ENCODE results near the gene GCAT.

The GCAT gene

DNA sequence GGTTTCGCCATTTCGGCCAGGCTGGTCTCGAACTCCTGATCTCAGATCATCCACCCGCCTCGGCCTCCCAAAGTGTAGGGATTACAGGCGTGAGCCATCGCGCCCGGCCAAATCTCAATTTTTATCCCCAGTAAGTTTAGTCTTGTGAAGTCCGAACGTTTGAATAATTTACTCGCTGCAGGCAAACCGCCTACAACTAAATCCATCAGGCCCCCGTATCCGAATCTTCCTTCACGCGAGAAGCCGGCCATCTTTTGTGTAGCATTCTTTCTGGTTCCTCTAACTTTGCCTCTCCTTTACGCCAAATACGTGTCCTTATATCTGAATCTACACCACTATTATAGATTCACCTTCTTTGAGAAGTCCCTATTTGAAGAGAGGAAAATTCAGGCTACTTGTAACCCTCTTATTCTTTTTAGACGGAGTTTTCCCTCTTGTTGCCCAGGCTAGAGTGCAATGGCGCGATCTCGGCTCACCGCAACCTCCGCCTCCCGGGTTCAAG, 40.9 kb downstream of the GCAT start:
- Histone ChIP-seq H3K27me3 (replicated peaks) (no peaks in the 10 kb centered on the region), H3K27ac (peak overlapping the region; percentile 79), H3K4me3 (ENCODE audit: low read depth, low read length) (peak overlapping the region; percentile 93), H3K36me3 (replicated peaks) (peaks cover 20% of the 10 kb centered on the region)
- TF ChIP-seq, protein P1, sequence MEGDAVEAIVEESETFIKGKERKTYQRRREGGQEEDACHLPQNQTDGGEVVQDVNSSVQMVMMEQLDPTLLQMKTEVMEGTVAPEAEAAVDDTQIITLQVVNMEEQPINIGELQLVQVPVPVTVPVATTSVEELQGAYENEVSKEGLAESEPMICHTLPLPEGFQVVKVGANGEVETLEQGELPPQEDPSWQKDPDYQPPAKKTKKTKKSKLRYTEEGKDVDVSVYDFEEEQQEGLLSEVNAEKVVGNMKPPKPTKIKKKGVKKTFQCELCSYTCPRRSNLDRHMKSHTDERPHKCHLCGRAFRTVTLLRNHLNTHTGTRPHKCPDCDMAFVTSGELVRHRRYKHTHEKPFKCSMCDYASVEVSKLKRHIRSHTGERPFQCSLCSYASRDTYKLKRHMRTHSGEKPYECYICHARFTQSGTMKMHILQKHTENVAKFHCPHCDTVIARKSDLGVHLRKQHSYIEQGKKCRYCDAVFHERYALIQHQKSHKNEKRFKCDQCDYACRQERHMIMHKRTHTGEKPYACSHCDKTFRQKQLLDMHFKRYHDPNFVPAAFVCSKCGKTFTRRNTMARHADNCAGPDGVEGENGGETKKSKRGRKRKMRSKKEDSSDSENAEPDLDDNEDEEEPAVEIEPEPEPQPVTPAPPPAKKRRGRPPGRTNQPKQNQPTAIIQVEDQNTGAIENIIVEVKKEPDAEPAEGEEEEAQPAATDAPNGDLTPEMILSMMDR (IDR thresholded peaks at IDR 0.05; ENCODE audit: low read depth, low read length, missing control alignments) = no peak
- in situ Hi-C loops (cut with HindIII; ENCODE audit: low pct_ligation_motif_present, low sequenced_read_pairs) = no loop called here
- no peak for DNase-seq

GRCh38 chr22:37849089-37849751, 41.5 kb downstream of the GCAT start, which contains the start of gene EIF3L:
Gene EIF3L (plus strand): TSS chr22:37849419. CDS start chr22:37849450, 31 bp downstream.
- peak within 1 kb of the TSS; percentile 79 for H3K27ac ChIP-seq
- DNase-seq = peak; percentile 81
- H3K36me3 ChIP-seq (replicated peaks) = peaks cover 26% of the 10 kb centered on the region
- peak within 1 kb of the TSS; percentile 93 for H3K4me3 ChIP-seq (ENCODE audit: low read depth, low read length)
- no peaks in the 10 kb centered on the region for H3K27me3 ChIP-seq (replicated peaks)
- TF ChIP-seq, protein P1 (IDR thresholded peaks at IDR 0.05; ENCODE audit: low read depth, low read length, missing control alignments) = no peak
- in situ Hi-C loops (cut with HindIII; ENCODE audit: low pct_ligation_motif_present, low sequenced_read_pairs) = no loop called here

DNA sequence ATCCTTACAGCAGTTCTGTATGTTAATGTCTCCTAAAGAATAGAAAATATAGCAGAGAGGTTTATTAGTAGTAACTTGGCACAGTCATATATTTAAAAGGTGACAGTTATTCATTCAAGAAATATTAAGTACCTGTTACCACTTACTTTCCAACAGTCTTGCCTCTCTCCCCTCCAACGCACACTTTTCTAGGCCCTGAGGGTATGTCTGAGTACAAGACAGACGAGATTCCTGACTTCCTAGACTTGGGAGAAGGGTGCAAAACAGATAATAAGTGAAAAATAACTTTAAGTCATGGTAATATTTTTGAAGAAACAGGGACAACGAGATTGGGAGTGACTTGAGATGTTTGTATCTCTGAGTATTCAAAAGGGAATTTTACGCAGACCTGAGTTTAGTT, 43.1 kb downstream of the GCAT start:
- Histone ChIP-seq H3K27me3 (replicated peaks) (no peaks in the 10 kb centered on the region), H3K36me3 (replicated peaks) (peaks cover 41% of the 10 kb centered on the region), H3K27ac (no peak overlapping the region), H3K4me3 (ENCODE audit: low read depth, low read length) (no peak overlapping the region)
- TF ChIP-seq, protein P1 (IDR thresholded peaks at IDR 0.05; ENCODE audit: low read depth, low read length, missing control alignments) = no peak
- DNase-seq = no peak
- in situ Hi-C loops (cut with HindIII; ENCODE audit: low pct_ligation_motif_present, low sequenced_read_pairs) = no loop called here

GRCh38 chr22:37852418-37852817, 44.7 kb downstream of the GCAT start:
- H3K4me3 ChIP-seq (ENCODE audit: low read depth, low read length) = no peak overlapping the region
- in situ Hi-C loops (cut with HindIII; ENCODE audit: low pct_ligation_motif_present, low sequenced_read_pairs) = no loop called here
- peaks cover 51% of the 10 kb centered on the region for H3K36me3 ChIP-seq (replicated peaks)

GRCh38 chr22:37854946-37855345, 47.2 kb downstream of the GCAT start:
- in situ Hi-C loops (cut with HindIII; ENCODE audit: low pct_ligation_motif_present, low sequenced_read_pairs) = no loop called here
- Histone ChIP-seq H3K27ac (no peak overlapping the region), H3K4me3 (ENCODE audit: low read depth, low read length) (no peak overlapping the region), H3K36me3 (replicated peaks) (peaks cover 68% of the 10 kb centered on the region), H3K27me3 (replicated peaks) (no peaks in the 10 kb centered on the region)
- TF ChIP-seq, protein P1 (IDR thresholded peaks at IDR 0.05; ENCODE audit: low read depth, low read length, missing control alignments) = no peak
- no peak for DNase-seq

More at GRCh38 chr22:37852418-37852817, 44.7 kb downstream of the GCAT start:
- DNase-seq = no peak
- Histone ChIP-seq H3K27me3 (replicated peaks) (no peaks in the 10 kb centered on the region), H3K27ac (no peak overlapping the region)
- TF ChIP-seq, protein P1 (IDR thresholded peaks at IDR 0.05; ENCODE audit: low read depth, low read length, missing control alignments) = no peak

Measured in brain microvascular endothelial cell (primary cell).